WTC11 (cell line): ENCODE measurements around the gene INMT. TPM values are rescaled to one million over a fixed set of nuclear protein-coding genes. Genes with fewer than 3 reads are reported as not detected.

ENCODE experiments used
- ATAC-seq: fragments of 200-7000 bp; cut with Tn5 transposase; 2 replicates; pipeline ENCODE4 v1.10.0; 2021; ENCODE audit warnings: mild to moderate bottlenecking, moderate library complexity
- CTCF ChIA-PET: fragments of 300-600 bp; sonication (Branson Sonifier 250); formaldehyde crosslinking; loops from one replicate; lab custom pipeline; 2021; ENCODE audit warnings: antibody characterized with exemption; lab: Charles Lee
- POLR2A ChIA-PET: fragments of 350-600 bp; sonication (Branson Sonifier 250); formaldehyde crosslinking; loops from one replicate; lab custom pipeline; 2021; ENCODE audit warnings: antibody characterized with exemption; lab: Charles Lee
- DNase-seq: peaks from one replicate; pipeline ENCODE4 v3.0.0; 2021; ENCODE audit warnings: low spot score
- H3K27ac Mint-ChIP-seq: 2 replicates; pipeline ENCODE4 v1.8.0; 2021; ENCODE audit warnings: mixed read lengths
- H3K27me3 Mint-ChIP-seq: 2 replicates; pipeline ENCODE4 v1.8.0; 2021; ENCODE audit warnings: low read depth, mild to moderate bottlenecking, moderate library complexity, mixed read lengths
- H3K36me3 Mint-ChIP-seq: 2 replicates; pipeline ENCODE4 v1.8.0; 2021; ENCODE audit warnings: mixed read lengths
- H3K4me1 Mint-ChIP-seq: 2 replicates; pipeline ENCODE4 v1.8.0; 2022; ENCODE audit warnings: mixed read lengths
- H3K4me3 Mint-ChIP-seq: 2 replicates; pipeline ENCODE4 v1.8.0; 2021; ENCODE audit warnings: mild to moderate bottlenecking, moderate library complexity, mixed read lengths
- H3K9me3 Mint-ChIP-seq: 2 replicates; pipeline ENCODE4 v1.8.0; 2021; ENCODE audit warnings: mixed read lengths
- CREM ChIP-seq: sonication (generic); formaldehyde crosslinking; IDR thresholded peaks from 2 replicates; pipeline ENCODE4 v1.8.1; 2022; ENCODE audit warnings: mild to moderate bottlenecking, missing genetic modification reagents, moderate library complexity
- HMGA2 ChIP-seq: fragments of 250-450 bp; sonication (Bioruptor Pico); IDR thresholded peaks from 2 replicates; pipeline ENCODE4 v1.4.0; 2021; ENCODE audit warnings: mild to moderate bottlenecking, moderate library complexity
- PRRX2 ChIP-seq: fragments of 250-450 bp; sonication (Bioruptor Pico); IDR thresholded peaks from 2 replicates; pipeline ENCODE4 v1.8.0; 2021; ENCODE audit warnings: mild to moderate bottlenecking
- SP1 ChIP-seq: sonication (generic); formaldehyde crosslinking; conservative IDR thresholded peaks from 2 replicates; pipeline ENCODE4 v1.8.1; 2022; ENCODE audit warnings: missing genetic modification reagents
- ZBTB21 ChIP-seq: sonication (generic); formaldehyde crosslinking; IDR thresholded peaks from 2 replicates; pipeline ENCODE4 v1.8.1; 2023; ENCODE audit warnings: mild to moderate bottlenecking, missing genetic modification reagents, borderline replicate concordance
- ZNF396 ChIP-seq: fragments of 250-450 bp; sonication (Bioruptor Pico); IDR thresholded peaks from 2 replicates; pipeline ENCODE4 v1.8.0; 2021; ENCODE audit warnings: mild to moderate bottlenecking, moderate library complexity, borderline replicate concordance
- ZNF416 ChIP-seq: fragments of 250-450 bp; sonication (Bioruptor Pico); IDR thresholded peaks from 2 replicates; pipeline ENCODE4 v1.9.0; 2021; ENCODE audit warnings: mild to moderate bottlenecking, inconsistent platforms
- total RNA-seq: library from RNA; stranded (reverse); gene quantifications from 3 replicates; pipeline ENCODE4 v1.2.3, GENCODE V29; 2021
- TF ChIP-seq, protein P1 (sequence below): sonication (generic); formaldehyde crosslinking; IDR thresholded peaks from 2 replicates; pipeline ENCODE4 v1.8.1; 2022; ENCODE audit warnings: mild to moderate bottlenecking, missing genetic modification reagents, moderate library complexity, borderline replicate concordance
- TF ChIP-seq, protein P2 (sequence below): sonication (generic); formaldehyde crosslinking; IDR thresholded peaks from 2 replicates; pipeline ENCODE4 v1.8.0; 2023; ENCODE audit warnings: missing genetic modification reagents
- TF ChIP-seq, protein P3 (sequence below): sonication (generic); formaldehyde crosslinking; IDR thresholded peaks from 2 replicates; pipeline ENCODE4 v1.8.1; 2023; ENCODE audit warnings: mild to moderate bottlenecking, missing genetic modification reagents
- TF ChIP-seq, protein P4 (sequence below): sonication (generic); formaldehyde crosslinking; IDR thresholded peaks from 2 replicates; pipeline ENCODE4 v1.8.0; 2022; ENCODE audit warnings: mild to moderate bottlenecking, missing genetic modification reagents
- TF ChIP-seq, protein P5 (sequence below): fragments of 250-450 bp; sonication (Bioruptor Pico); IDR thresholded peaks from 2 replicates; pipeline ENCODE4 v1.9.0; 2021; ENCODE audit warnings: mild to moderate bottlenecking, borderline replicate concordance
- TF ChIP-seq, protein P6 (sequence below): sonication (generic); formaldehyde crosslinking; conservative IDR thresholded peaks from 2 replicates; pipeline ENCODE4 v1.8.1; 2023; ENCODE audit warnings: mild to moderate bottlenecking, low read depth, missing genetic modification reagents, moderate library complexity
- TF ChIP-seq, protein P7 (sequence below): fragments of 200-600 bp; IDR thresholded peaks from 2 replicates; pipeline ENCODE4 v1.8.0; 2022; ENCODE audit warnings: antibody characterized with exemption
- TF ChIP-seq, protein P8 (sequence below): sonication (generic); formaldehyde crosslinking; IDR thresholded peaks from 2 replicates; pipeline ENCODE4 v1.8.1; 2022; ENCODE audit warnings: missing genetic modification reagents, borderline replicate concordance

Gene INMT
- total RNA-seq, 1 experiment from 2014 or later: 3.5 TPM

DNA sequence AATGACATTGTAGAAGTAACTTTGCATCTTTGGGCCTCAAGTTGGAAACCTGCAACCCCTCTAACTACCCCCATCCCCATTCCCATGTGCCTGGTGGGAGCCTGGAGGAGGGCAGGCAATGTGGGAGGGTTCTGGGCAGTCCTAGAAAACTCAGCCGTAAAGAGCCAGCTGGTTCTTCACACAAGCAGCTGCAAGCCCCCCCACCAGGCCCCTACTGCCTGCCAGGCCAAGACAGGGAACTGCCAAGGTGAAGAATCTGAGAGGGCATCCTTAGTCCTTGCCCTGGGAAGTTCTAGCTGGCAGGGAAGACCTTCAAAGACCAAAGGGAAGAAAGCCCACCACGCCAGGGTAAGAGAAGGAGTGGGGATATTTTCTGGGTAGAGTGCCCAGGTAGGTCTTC lies 12.2 kb upstream of the INMT start:
- peaks cover 5% of the 10 kb centered on the region; the same call in 1 of the 2 replicates for H3K9me3 Mint-ChIP-seq
- CTCF ChIA-PET: interaction anchor here (0.6 to 4.0 kb wide), 13 partner anchors 14 to 858 kb away, joined by 3 to 36 read pairs (median 6); partner anchors contain the start of genes CRHR2 and MINDY4
- TF ChIP-seq, protein P1, sequence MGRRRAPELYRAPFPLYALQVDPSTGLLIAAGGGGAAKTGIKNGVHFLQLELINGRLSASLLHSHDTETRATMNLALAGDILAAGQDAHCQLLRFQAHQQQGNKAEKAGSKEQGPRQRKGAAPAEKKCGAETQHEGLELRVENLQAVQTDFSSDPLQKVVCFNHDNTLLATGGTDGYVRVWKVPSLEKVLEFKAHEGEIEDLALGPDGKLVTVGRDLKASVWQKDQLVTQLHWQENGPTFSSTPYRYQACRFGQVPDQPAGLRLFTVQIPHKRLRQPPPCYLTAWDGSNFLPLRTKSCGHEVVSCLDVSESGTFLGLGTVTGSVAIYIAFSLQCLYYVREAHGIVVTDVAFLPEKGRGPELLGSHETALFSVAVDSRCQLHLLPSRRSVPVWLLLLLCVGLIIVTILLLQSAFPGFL (CRISPR knock-in tag): no peak
- TF ChIP-seq, protein P2, sequence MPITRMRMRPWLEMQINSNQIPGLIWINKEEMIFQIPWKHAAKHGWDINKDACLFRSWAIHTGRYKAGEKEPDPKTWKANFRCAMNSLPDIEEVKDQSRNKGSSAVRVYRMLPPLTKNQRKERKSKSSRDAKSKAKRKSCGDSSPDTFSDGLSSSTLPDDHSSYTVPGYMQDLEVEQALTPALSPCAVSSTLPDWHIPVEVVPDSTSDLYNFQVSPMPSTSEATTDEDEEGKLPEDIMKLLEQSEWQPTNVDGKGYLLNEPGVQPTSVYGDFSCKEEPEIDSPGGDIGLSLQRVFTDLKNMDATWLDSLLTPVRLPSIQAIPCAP (CRISPR knock-in tag): no peak
- no peak overlapping the region for H3K4me3 Mint-ChIP-seq
- DNase-seq (no peak), ATAC-seq (no peak)
- H3K36me3 Mint-ChIP-seq: no peaks in the 10 kb centered on the region
- no peak overlapping the region for H3K27ac Mint-ChIP-seq
- H3K27me3 Mint-ChIP-seq: no peaks in the 10 kb centered on the region; the same call in 1 of the 2 replicates
- no peaks in the 10 kb centered on the region for H3K4me1 Mint-ChIP-seq
- POLR2A ChIA-PET: no interaction called here

DNA sequence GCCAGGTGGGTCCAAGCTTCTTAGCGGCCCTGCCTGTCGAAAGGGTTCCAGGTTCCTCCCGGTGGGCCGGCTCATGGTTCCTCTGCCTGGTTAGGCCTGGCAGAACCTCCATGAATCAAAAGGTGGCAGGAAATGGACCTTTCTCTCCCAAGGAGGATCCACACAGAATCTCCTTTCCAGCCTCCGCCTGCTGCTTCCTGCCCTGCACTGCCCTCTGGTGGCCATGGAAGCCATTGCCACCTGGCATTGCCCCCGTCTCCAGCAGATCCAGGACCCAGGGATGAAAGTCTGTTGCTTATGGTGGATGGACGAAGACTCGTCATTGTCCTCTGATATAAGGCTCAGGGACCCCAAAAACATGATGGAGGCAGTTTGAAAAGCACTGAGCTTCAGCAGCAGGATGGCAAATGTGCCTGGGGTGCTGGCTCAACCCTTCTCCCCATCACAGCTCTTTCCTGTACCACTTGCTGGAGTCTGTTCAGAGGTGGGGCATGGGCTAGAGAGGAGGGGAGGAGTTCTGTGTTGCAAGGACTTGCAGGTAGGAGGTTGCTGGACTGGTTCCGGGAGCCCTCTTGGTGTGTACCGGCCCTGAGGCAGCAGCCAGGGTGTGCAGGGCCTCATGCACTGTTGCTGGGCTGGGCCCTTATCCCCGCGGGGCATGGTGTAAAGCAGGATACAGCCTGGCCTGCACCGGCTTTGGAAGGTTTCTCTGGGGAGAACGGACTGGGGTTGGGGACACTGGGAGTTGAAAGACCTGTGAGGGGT lies 11.3 kb upstream of the INMT start:
- H3K4me1 Mint-ChIP-seq: no peaks in the 10 kb centered on the region
- H3K27ac Mint-ChIP-seq: no peak overlapping the region
- CTCF ChIA-PET: interaction anchor here (0.6 to 4.0 kb wide), 14 partner anchors 15 to 859 kb away, joined by 3 to 36 read pairs (median 5); partner anchors contain the start of genes CRHR2 and MINDY4
- no peaks in the 10 kb centered on the region for H3K36me3 Mint-ChIP-seq
- no peaks in the 10 kb centered on the region for H3K9me3 Mint-ChIP-seq
- ATAC-seq (peak; percentile 86), DNase-seq (peak; percentile 88)
- no peak overlapping the region for H3K4me3 Mint-ChIP-seq
- no peaks in the 10 kb centered on the region; the same call in 1 of the 2 replicates for H3K27me3 Mint-ChIP-seq
- POLR2A ChIA-PET: no interaction called here
- TF ChIP-seq, protein P3, sequence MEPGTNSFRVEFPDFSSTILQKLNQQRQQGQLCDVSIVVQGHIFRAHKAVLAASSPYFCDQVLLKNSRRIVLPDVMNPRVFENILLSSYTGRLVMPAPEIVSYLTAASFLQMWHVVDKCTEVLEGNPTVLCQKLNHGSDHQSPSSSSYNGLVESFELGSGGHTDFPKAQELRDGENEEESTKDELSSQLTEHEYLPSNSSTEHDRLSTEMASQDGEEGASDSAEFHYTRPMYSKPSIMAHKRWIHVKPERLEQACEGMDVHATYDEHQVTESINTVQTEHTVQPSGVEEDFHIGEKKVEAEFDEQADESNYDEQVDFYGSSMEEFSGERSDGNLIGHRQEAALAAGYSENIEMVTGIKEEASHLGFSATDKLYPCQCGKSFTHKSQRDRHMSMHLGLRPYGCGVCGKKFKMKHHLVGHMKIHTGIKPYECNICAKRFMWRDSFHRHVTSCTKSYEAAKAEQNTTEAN (CRISPR knock-in tag): no peak
- TF ChIP-seq ZNF396 (no peak), HMGA2 (no peak), ZNF416 (no peak), SP1 (CRISPR knock-in tag) (no peak), CREM (CRISPR knock-in tag) (no peak), PRRX2 (CRISPR knock-in tag) (0 out of 2 replicates have a peak, but pooled peaks have one; percentile 56), ZBTB21 (CRISPR knock-in tag) (no peak)
- TF ChIP-seq, protein P4, sequence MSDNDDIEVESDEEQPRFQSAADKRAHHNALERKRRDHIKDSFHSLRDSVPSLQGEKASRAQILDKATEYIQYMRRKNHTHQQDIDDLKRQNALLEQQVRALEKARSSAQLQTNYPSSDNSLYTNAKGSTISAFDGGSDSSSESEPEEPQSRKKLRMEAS (CRISPR knock-in tag): 0 out of 2 replicates have a peak, but pooled peaks have one; percentile 23
- TF ChIP-seq, protein P5, sequence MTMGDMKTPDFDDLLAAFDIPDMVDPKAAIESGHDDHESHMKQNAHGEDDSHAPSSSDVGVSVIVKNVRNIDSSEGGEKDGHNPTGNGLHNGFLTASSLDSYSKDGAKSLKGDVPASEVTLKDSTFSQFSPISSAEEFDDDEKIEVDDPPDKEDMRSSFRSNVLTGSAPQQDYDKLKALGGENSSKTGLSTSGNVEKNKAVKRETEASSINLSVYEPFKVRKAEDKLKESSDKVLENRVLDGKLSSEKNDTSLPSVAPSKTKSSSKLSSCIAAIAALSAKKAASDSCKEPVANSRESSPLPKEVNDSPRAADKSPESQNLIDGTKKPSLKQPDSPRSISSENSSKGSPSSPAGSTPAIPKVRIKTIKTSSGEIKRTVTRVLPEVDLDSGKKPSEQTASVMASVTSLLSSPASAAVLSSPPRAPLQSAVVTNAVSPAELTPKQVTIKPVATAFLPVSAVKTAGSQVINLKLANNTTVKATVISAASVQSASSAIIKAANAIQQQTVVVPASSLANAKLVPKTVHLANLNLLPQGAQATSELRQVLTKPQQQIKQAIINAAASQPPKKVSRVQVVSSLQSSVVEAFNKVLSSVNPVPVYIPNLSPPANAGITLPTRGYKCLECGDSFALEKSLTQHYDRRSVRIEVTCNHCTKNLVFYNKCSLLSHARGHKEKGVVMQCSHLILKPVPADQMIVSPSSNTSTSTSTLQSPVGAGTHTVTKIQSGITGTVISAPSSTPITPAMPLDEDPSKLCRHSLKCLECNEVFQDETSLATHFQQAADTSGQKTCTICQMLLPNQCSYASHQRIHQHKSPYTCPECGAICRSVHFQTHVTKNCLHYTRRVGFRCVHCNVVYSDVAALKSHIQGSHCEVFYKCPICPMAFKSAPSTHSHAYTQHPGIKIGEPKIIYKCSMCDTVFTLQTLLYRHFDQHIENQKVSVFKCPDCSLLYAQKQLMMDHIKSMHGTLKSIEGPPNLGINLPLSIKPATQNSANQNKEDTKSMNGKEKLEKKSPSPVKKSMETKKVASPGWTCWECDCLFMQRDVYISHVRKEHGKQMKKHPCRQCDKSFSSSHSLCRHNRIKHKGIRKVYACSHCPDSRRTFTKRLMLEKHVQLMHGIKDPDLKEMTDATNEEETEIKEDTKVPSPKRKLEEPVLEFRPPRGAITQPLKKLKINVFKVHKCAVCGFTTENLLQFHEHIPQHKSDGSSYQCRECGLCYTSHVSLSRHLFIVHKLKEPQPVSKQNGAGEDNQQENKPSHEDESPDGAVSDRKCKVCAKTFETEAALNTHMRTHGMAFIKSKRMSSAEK (CRISPR knock-in tag): no peak
- TF ChIP-seq, protein P6, sequence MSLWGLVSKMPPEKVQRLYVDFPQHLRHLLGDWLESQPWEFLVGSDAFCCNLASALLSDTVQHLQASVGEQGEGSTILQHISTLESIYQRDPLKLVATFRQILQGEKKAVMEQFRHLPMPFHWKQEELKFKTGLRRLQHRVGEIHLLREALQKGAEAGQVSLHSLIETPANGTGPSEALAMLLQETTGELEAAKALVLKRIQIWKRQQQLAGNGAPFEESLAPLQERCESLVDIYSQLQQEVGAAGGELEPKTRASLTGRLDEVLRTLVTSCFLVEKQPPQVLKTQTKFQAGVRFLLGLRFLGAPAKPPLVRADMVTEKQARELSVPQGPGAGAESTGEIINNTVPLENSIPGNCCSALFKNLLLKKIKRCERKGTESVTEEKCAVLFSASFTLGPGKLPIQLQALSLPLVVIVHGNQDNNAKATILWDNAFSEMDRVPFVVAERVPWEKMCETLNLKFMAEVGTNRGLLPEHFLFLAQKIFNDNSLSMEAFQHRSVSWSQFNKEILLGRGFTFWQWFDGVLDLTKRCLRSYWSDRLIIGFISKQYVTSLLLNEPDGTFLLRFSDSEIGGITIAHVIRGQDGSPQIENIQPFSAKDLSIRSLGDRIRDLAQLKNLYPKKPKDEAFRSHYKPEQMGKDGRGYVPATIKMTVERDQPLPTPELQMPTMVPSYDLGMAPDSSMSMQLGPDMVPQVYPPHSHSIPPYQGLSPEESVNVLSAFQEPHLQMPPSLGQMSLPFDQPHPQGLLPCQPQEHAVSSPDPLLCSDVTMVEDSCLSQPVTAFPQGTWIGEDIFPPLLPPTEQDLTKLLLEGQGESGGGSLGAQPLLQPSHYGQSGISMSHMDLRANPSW (CRISPR knock-in tag): no peak
- TF ChIP-seq, protein P7, sequence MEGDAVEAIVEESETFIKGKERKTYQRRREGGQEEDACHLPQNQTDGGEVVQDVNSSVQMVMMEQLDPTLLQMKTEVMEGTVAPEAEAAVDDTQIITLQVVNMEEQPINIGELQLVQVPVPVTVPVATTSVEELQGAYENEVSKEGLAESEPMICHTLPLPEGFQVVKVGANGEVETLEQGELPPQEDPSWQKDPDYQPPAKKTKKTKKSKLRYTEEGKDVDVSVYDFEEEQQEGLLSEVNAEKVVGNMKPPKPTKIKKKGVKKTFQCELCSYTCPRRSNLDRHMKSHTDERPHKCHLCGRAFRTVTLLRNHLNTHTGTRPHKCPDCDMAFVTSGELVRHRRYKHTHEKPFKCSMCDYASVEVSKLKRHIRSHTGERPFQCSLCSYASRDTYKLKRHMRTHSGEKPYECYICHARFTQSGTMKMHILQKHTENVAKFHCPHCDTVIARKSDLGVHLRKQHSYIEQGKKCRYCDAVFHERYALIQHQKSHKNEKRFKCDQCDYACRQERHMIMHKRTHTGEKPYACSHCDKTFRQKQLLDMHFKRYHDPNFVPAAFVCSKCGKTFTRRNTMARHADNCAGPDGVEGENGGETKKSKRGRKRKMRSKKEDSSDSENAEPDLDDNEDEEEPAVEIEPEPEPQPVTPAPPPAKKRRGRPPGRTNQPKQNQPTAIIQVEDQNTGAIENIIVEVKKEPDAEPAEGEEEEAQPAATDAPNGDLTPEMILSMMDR: peak; percentile 97
- TF ChIP-seq, protein P8, sequence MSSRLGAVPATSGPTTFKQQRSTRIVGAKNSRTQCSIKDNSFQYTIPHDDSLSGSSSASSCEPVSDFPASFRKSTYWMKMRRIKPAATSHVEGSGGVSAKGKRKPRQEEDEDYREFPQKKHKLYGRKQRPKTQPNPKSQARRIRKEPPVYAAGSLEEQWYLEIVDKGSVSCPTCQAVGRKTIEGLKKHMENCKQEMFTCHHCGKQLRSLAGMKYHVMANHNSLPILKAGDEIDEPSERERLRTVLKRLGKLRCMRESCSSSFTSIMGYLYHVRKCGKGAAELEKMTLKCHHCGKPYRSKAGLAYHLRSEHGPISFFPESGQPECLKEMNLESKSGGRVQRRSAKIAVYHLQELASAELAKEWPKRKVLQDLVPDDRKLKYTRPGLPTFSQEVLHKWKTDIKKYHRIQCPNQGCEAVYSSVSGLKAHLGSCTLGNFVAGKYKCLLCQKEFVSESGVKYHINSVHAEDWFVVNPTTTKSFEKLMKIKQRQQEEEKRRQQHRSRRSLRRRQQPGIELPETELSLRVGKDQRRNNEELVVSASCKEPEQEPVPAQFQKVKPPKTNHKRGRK (CRISPR knock-in tag): no peak
